GM12878 (cell line): Measurements from ENCODE around the gene SSBP3.

ENCODE experiments used
- CTCF ChIP-seq, 3 experiments: IDR thresholded peaks in 2 of 3; conservative IDR thresholded peaks in 1 of 3; 2 replicates each; pipeline ENCODE4 v1.5.1; 2011; ENCODE audit warnings: low read depth in 3 of 3, low read length in 3 of 3, mild to moderate bottlenecking in 3 of 3, control low read depth in 2 of 3, moderate library complexity in 2 of 3, inconsistent platforms in 1 of 3, mixed read lengths in 1 of 3; ENCODE audit not compliant: control insufficient read depth in 2 of 3, insufficient read depth in 1 of 3; ENCODE audit errors: extremely low read depth in 1 of 3
- SIX5 ChIP-seq: IDR thresholded peaks from 2 replicates; pipeline ENCODE4 v1.6.1; 2011; ENCODE audit warnings: mild to moderate bottlenecking, low read depth, low read length, moderate library complexity; ENCODE audit not compliant: severe bottlenecking
- SRF ChIP-seq, 2 experiments: IDR thresholded peaks; 2 replicates each; pipeline ENCODE4 v1.6.1; 2011; ENCODE audit warnings: low read depth in 2 of 2, low read length in 2 of 2, mild to moderate bottlenecking in 1 of 2, moderate library complexity in 1 of 2

- TF ChIP-seq SRF (IDR thresholded peaks at IDR 0.05; ENCODE audit: low read depth in 2 of 2, low read length in 2 of 2) (no peak), CTCF (IDR thresholded peaks at IDR 0.05 in 2 of 3, conservative IDR thresholded peaks at IDR 0.05 in 1 of 3; ENCODE audit: control insufficient read depth in 2 of 3, extremely low read depth in 1 of 3, insufficient read depth in 1 of 3, low read depth in 3 of 3, low read length in 3 of 3) (no peak), SIX5 (no peak)
Measured at GRCh38 chr1:54417123-54417522, 10.9 kb upstream of the SSBP3 start.
